ENCODE results near the gene PRSS38.

- TF ChIP-seq SCRT2 (tag by site-specific recombination; IDR thresholded peaks at IDR 0.05) (no peak), ZNF138 (tag by site-specific recombination; IDR thresholded peaks at IDR 0.05; ENCODE audit: borderline replicate concordance) (no peak)
Measured at GRCh38 chr1:227785805-227786671, 29.4 kb upstream of the PRSS38 start.
